Measurements from ENCODE around the gene L2HGDH.

DNA sequence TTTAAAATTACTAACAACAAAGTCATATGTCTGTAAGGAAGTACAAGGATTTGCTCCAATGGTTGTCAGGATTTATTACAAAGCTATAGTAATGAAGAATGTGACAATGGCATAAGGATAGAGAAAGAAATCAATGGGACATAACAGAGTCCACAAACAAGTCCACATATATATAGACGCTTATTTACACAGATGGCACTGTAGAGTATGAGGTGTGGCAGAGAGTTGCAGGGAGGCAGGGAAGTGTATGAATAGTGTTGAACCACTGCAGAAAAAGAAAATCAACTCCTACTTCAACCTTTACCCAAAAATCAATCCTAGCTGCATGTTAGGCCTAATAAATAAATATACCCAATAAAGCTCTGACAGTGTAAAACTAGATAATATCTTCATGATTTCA is 102.0 kb downstream of the L2HGDH start:
- TF ChIP-seq GABPA (IDR thresholded peaks at IDR 0.05; ENCODE audit: low read depth) = no peak
- TF ChIP-seq, protein P1, sequence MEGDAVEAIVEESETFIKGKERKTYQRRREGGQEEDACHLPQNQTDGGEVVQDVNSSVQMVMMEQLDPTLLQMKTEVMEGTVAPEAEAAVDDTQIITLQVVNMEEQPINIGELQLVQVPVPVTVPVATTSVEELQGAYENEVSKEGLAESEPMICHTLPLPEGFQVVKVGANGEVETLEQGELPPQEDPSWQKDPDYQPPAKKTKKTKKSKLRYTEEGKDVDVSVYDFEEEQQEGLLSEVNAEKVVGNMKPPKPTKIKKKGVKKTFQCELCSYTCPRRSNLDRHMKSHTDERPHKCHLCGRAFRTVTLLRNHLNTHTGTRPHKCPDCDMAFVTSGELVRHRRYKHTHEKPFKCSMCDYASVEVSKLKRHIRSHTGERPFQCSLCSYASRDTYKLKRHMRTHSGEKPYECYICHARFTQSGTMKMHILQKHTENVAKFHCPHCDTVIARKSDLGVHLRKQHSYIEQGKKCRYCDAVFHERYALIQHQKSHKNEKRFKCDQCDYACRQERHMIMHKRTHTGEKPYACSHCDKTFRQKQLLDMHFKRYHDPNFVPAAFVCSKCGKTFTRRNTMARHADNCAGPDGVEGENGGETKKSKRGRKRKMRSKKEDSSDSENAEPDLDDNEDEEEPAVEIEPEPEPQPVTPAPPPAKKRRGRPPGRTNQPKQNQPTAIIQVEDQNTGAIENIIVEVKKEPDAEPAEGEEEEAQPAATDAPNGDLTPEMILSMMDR (IDR thresholded peaks at IDR 0.05; ENCODE audit: insufficient read depth, low read length) = no peak
- TF ChIP-seq POLR2AphosphoS5 (IDR thresholded peaks at IDR 0.05; ENCODE audit: low read depth) = no peak
- TF ChIP-seq, protein P2, sequence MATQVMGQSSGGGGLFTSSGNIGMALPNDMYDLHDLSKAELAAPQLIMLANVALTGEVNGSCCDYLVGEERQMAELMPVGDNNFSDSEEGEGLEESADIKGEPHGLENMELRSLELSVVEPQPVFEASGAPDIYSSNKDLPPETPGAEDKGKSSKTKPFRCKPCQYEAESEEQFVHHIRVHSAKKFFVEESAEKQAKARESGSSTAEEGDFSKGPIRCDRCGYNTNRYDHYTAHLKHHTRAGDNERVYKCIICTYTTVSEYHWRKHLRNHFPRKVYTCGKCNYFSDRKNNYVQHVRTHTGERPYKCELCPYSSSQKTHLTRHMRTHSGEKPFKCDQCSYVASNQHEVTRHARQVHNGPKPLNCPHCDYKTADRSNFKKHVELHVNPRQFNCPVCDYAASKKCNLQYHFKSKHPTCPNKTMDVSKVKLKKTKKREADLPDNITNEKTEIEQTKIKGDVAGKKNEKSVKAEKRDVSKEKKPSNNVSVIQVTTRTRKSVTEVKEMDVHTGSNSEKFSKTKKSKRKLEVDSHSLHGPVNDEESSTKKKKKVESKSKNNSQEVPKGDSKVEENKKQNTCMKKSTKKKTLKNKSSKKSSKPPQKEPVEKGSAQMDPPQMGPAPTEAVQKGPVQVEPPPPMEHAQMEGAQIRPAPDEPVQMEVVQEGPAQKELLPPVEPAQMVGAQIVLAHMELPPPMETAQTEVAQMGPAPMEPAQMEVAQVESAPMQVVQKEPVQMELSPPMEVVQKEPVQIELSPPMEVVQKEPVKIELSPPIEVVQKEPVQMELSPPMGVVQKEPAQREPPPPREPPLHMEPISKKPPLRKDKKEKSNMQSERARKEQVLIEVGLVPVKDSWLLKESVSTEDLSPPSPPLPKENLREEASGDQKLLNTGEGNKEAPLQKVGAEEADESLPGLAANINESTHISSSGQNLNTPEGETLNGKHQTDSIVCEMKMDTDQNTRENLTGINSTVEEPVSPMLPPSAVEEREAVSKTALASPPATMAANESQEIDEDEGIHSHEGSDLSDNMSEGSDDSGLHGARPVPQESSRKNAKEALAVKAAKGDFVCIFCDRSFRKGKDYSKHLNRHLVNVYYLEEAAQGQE (IDR thresholded peaks at IDR 0.05; ENCODE audit: insufficient replicate concordance, low read depth) = no peak
